Superior temporal gyrus (tissue), 1 donor: ENCODE results near the gene MAN1C1.
A peak's percentile ranks its signal among the peaks of the same experiment; 100 is the strongest.

ENCODE experiments used
- DNase-seq: peaks from one replicate; pipeline ENCODE4 v3.0.0-alpha.2; 2016; ENCODE audit errors: extremely low spot score

The MAN1C1 gene

GRCh38 chr1:25616095-25616986, at the start of gene MAN1C1:
MAN1C1 (plus strand) TSS chr1:25616791; CDS start chr1:25617798, 1,007 bp downstream.
- DNase-seq = peak; percentile 89

DNA sequence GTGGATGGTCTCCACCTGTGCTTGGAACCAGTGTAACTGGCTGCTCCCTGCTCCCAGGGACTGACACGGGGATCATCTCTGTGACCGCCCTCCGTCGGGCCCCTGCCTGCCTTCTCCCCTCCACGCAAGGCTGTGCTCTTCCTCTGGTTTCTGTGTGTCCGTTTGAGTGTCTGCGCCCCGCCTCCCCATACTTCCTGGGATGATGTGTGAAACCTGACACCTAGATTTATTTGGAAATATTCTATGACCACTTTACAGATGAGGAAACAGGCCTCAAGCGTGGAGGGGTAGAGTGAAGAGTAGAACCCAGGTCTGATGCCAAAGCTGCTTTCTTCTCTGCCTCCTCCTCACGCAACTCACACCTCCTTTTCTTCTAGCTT, 48.9 kb upstream of the MAN1C1 start:
- no peak for DNase-seq

- DNase-seq = peak; percentile 86
Observed at GRCh38 chr1:25568090-25568833, 48.3 kb upstream of the MAN1C1 start.

GRCh38 chr1:25568834-25569596, 47.6 kb upstream of the MAN1C1 start:
- DNase-seq = peak; percentile 48

DNA sequence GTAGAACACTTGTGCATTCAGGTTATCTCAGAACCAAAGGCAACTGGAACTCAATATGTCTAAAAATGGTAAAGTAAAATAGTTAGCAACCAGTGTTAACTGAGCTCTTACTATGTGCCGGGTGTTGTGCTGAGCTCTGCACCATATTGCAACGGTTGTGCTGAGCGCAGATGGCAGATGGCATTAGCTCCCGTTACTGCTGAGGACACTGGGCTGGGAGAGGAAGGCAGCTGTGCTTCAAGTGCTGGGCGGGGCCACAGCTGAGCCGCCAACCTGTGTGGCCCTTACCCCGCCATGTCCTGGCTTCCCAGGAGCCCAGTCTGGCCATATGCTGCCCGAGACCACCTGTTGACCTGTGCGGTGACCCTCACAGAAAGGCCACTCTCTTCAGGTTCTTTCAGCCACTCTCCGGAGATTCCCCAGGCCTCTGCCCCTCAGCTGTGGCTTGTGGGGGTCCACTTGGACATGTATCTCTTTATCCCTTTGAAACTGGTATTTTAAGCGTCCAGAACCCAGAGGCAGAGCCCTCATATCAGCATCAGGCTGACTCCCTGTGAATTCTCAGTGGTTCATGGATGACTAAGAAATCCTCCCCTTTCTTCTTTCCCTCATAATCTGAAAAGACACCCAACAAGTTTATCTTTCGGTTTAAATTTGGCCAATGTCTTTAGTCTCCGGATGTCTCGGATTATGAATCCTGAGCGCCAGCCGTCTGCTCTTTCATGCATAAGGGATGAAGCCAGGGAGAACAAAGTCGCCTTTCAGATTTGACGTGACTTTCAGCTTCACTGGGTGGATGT, 46.8 kb upstream of the MAN1C1 start:
- DNase-seq = peak; percentile 71

DNA sequence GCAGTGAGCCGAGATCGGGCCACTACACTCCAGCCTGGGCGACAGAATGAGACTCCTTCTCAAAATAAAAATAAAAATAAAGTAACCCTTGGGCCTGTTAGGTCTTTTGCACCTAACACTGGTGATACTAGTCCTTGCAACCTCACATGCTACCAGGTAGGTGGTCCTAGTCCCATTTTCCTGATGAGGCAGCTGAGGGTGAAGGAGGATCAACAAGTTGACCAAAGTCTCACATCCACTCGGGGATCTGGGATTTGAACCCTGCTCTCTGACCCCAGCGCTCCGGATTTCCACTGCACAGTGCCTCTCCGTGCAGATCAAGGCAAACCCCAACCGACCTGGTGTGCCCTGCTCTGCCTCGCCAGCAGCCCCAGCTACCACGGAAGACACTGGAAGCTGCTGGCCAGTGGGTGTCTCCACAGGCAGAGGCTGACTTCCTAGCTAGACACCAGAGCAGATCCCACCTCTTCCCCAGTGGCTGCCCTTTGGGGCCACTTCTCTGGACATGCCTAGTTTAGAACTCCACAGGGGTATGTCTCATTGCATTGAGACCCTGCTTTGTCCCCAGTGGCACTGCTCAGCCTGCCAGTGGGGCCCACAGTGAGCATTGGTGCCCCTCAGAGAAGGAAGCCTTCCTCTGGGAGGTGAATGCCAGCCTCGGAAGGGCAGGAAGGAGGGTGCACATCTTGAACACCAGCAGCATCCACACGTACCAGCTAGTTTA, 45.6 kb upstream of the MAN1C1 start:
- no peak for DNase-seq

DNA sequence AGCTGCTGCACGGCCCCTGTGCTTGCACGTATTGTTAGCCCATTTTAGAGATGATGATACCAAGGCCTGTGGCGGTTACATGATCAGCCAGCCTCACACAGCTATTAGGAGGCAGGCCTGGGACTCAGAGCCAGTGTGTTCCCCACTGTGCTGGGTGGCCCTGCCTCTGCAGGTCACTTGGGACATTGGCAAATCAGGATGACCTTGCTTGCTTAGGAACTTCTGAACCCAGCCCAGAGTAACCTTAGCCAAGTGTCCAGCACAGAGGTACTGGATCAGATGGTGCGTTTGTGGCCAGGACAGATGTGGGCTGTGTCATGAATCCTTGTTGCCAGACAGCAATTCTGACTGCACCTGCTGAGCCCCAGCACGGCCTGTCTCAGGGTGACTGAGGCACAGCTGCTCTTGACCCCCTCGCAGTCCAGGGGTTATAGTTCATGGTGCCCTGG, 45.0 kb upstream of the MAN1C1 start:
- DNase-seq = no peak

- no peak for DNase-seq
Observed at GRCh38 chr1:25572107-25572506, 44.5 kb upstream of the MAN1C1 start.

GRCh38 chr1:25572708-25573590, 43.6 kb upstream of the MAN1C1 start:
- DNase-seq = peak; percentile 64

DNA sequence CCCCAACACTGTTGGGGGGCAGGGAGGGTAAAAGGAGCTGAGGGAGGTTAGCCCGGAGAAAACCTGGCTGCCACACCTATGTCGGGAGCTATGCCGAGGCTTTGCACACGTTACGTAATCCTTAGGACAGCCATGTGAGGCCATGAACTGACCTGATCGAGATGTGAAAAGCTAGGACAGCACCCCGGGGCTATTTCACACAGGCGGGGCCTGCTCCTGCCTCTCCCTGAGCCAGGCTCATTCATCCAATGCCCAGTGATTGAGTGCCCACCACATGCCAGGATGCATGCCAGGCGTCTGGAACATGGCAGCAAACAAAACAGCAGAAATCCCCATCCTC, 43.0 kb upstream of the MAN1C1 start:
- no peak for DNase-seq

DNA sequence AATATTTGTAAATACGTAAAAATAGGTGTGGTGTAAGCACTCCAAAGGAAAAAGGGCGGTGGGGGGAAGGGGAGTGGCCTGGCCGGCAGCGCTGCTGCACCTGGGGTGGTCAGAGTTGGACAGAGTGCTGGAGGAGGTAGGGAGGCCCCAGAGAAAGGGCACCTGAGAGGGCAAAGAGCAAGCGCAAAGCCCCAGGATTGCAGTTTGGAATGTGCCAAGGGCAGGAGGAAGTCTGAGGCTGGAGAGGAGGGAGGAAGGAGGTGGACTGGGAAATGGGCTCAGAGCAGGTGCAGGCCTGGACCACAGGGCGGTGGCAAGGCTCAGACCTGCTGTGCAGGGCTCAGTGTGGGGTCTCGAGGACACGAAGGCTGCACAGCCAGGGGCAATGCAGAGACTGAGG, 42.6 kb upstream of the MAN1C1 start:
- DNase-seq = no peak

DNA sequence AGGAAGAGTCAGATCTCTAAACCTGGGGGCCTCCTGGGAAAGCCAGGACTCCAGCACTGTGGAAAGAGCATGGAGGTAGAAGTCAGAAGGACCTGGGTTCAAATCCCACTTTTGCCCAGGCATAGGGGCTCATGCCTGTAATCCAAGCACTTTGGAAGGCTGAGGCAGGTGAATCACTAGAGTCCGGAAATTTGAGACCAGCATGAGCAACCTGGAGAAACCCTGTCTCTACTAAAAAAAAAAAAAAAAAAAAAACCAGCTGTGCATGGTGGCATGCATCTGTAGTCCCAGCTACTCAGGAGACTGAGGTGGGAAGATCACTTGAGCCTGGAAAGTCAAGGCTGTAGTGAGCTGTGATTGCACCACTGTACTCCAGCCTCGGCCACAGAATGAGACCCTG, 41.4 kb upstream of the MAN1C1 start:
- DNase-seq = no peak

- DNase-seq = no peak
Observed at GRCh38 chr1:25576459-25577133, 40.0 kb upstream of the MAN1C1 start.

- DNase-seq = no peak
Observed at GRCh38 chr1:25577134-25577920, 39.3 kb upstream of the MAN1C1 start.

- DNase-seq = no peak
Observed at GRCh38 chr1:25579292-25580252, 37.0 kb upstream of the MAN1C1 start.

- no peak for DNase-seq
Observed at GRCh38 chr1:25580927-25581326, 35.7 kb upstream of the MAN1C1 start.

DNA sequence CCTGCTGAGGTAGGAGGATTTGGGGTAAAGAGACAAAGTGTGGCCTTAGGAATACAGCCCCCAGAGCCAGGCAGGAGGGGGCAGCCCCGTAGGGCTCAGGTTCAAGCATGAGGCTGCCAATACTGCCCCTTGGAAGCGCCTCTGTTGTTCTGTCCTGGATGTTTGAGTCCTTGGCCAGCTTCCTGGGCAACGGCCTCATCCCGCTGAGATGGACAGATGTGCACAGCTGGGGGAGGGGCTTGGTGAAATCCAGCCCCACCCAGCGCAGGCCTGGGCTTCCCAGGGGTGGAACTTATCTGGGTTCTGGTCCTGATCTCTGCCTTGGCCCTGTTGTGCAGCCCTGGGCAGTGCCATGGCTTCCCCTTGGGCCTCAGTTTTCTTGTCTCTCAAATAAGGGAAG, 34.8 kb upstream of the MAN1C1 start:
- DNase-seq = no peak
